Measurements from ENCODE around the gene SMIM17. TPM values are rescaled to one million over a fixed set of nuclear protein-coding genes. Genes with fewer than 3 reads are reported as not detected.

Gene SMIM17
- total RNA-seq, 1 donor from 2014 or later: not detected

- no peak for TF ChIP-seq CTCF (conservative IDR thresholded peaks at IDR 0.05; ENCODE audit: low read depth, low read length)
- DNase-seq (ENCODE audit: low read depth): no peak
- H3K4me3 ChIP-seq (ENCODE audit: low read depth, low read length): no peak overlapping the region
Measured at GRCh38 chr19:56701895-56702294, 58.9 kb downstream of the SMIM17 start.

GRCh38 chr19:56705939-56706338 is 63.0 kb downstream of the SMIM17 start:
- H3K4me3 ChIP-seq (ENCODE audit: low read depth, low read length): no peak overlapping the region
- no peak for TF ChIP-seq CTCF (conservative IDR thresholded peaks at IDR 0.05; ENCODE audit: low read depth, low read length)
- DNase-seq (ENCODE audit: low read depth): no peak

Other genes starting within 250 kb of the SMIM17 start
- 1.6 and 2.5 TPM in 2 replicates for gene ZNF582, start 249.6 kb upstream of the SMIM17 start, total RNA-seq
- 0.75 and 2.7 TPM in 2 replicates for gene ZNF583, start 238.8 kb upstream of the SMIM17 start, total RNA-seq
- gene ZNF667, start 165.8 kb upstream of the SMIM17 start, total RNA-seq: 3.0 and 6.1 TPM in 2 replicates
- 0.69 and 1.0 TPM in 2 replicates for gene ZNF471, start 135.3 kb upstream of the SMIM17 start, total RNA-seq
- gene ZFP28, start 104.2 kb upstream of the SMIM17 start, total RNA-seq: 7.9 and 12.2 TPM in 2 replicates
- gene ZNF470, start 75.7 kb upstream of the SMIM17 start, total RNA-seq: 1.2 and 3.1 TPM in 2 replicates
- 6.7 and 8.8 TPM in 2 replicates for gene ZNF71, start 47.9 kb upstream of the SMIM17 start, total RNA-seq
- 2.4 and 4.6 TPM in 2 replicates for gene ZNF835, start 28.6 kb downstream of the SMIM17 start, total RNA-seq
- gene PEG3, start 197.6 kb downstream of the SMIM17 start, total RNA-seq: 2.8 and 9.5 TPM in 2 replicates
- gene ZIM2, start 197.6 kb downstream of the SMIM17 start, total RNA-seq: not detected in 2 replicates

Data from epithelial cell of proximal tubule (primary cell).